Stimulated activated CD4-positive, alpha-beta T cell treated with anti-CD3 and anti-CD28 coated beads, Interleukin-12 subunit alpha, Interleukin-12 subunit beta, amount 100 ng/mL, for 48 hours (primary cell): ENCODE data around the gene CYP39A1.
A peak's percentile ranks its signal among the peaks of the same experiment; 100 is the strongest.

Experiments
- DNase-seq, 3 donors: peaks; one replicate each; pipeline ENCODE4 v3.0.0-alpha.2; 2020; ENCODE audit warnings: low read depth in 2 of 3, low spot score in 1 of 3

The CYP39A1 gene

GRCh38 chr6:46652603-46653438, at the start of gene CYP39A1, which contains the start of gene SLC25A27:
TSS of gene CYP39A1 (minus strand) at chr6:46652818. CDS start at chr6:46652582, 236 bp downstream.
TSS of gene SLC25A27 (plus strand) at chr6:46652975. CDS start at chr6:46653193, 218 bp downstream.
- DNase-seq: peak; percentile 60 to 75 (median 67)

GRCh38 chr6:46699970-46700369, 47.4 kb upstream of the CYP39A1 start:
- DNase-seq: no peak

GRCh38 chr6:46690911-46691451, 38.4 kb upstream of the CYP39A1 start:
- DNase-seq: no peak

- no peak for DNase-seq
These were observed 37.6 kb upstream of the CYP39A1 start for GRCh38 chr6:46690141-46690755.

- DNase-seq: no peak
These were observed 37.0 kb upstream of the CYP39A1 start for GRCh38 chr6:46689657-46690056.

GRCh38 chr6:46688966-46689335, 36.3 kb upstream of the CYP39A1 start:
- no peak for DNase-seq

- no peak for DNase-seq
These were observed 35.7 kb upstream of the CYP39A1 start for GRCh38 chr6:46688117-46688965.

GRCh38 chr6:46687619-46688097, 35.0 kb upstream of the CYP39A1 start, which contains the start of gene TDRD6:
TSS of gene TDRD6 (plus strand) at chr6:46687885. CDS start at chr6:46688129, 244 bp downstream.
- no peak for DNase-seq

GRCh38 chr6:46684771-46685170, 32.2 kb upstream of the CYP39A1 start:
- DNase-seq: no peak

GRCh38 chr6:46677314-46677654, 24.7 kb upstream of the CYP39A1 start:
- DNase-seq: no peak

- no peak for DNase-seq
These were observed 24.1 kb upstream of the CYP39A1 start for GRCh38 chr6:46676604-46677313.

- no peak for DNase-seq
These were observed 21.8 kb upstream of the CYP39A1 start for GRCh38 chr6:46674410-46674809.

- DNase-seq: no peak
These were observed 14.8 kb upstream of the CYP39A1 start for GRCh38 chr6:46667377-46667776.

GRCh38 chr6:46661483-46661882, 8.9 kb upstream of the CYP39A1 start:
- no peak for DNase-seq

GRCh38 chr6:46657642-46658041, 5.0 kb upstream of the CYP39A1 start:
- no peak for DNase-seq

GRCh38 chr6:46655803-46656202, 3.2 kb upstream of the CYP39A1 start:
- no peak for DNase-seq

GRCh38 chr6:46653439-46654195, 999 bp upstream of the CYP39A1 start:
- no peak for DNase-seq

- no peak for DNase-seq
These were observed 401 bp downstream of the CYP39A1 start for GRCh38 chr6:46652232-46652602.

GRCh38 chr6:46651816-46652215, 802 bp downstream of the CYP39A1 start:
- DNase-seq: no peak

- no peak for DNase-seq
These were observed 1.6 kb downstream of the CYP39A1 start for GRCh38 chr6:46651006-46651405.
